T-cell (primary cell): ENCODE data around the gene ALDOA. TPM values are rescaled to one million over a fixed set of nuclear protein-coding genes. Genes with fewer than 3 reads are reported as not detected.
A peak's percentile ranks its signal among the peaks of the same experiment; 100 is the strongest.

Experiments used
- ATAC-seq, 4 experiments: fragments of 200-7000 bp in 3 of 4; fragments of 150-1000 bp in 1 of 4; cut with Tn5 transposase; replicated peaks in 1 of 4; 1 replicate in 3 of 4; 2 replicates in 1 of 4; pipeline ENCODE4 v1.10.0; 2021; ENCODE audit warnings: moderate library complexity in 3 of 4, mild to moderate bottlenecking in 2 of 4, moderate number of reproducible peaks in 1 of 4
- CTCF ChIA-PET, 2 donors: fragments of 300-600 bp; sonication (Branson Sonifier 250); formaldehyde crosslinking; loops; one replicate each; lab custom pipeline; 2022; ENCODE audit warnings: antibody characterized with exemption in 2 of 2; lab: Charles Lee
- POLR2A ChIA-PET, 2 donors: fragments of 300-600 bp; sonication (Branson Sonifier 250); formaldehyde crosslinking; loops; one replicate each; lab custom pipeline; 2022; ENCODE audit warnings: antibody characterized with exemption in 2 of 2; lab: Charles Lee
- DNase-seq, 35 experiments: peaks; one replicate each; pipeline versions ENCODE4 v3.0.0 to v3.0.0-alpha.2; 2013 to 2023
- H3K27ac ChIP-seq: one replicate; pipeline ENCODE4 v1.5.1; 2013; ENCODE audit warnings: low read length
- H3K27me3 ChIP-seq, 2 experiments: replicated peaks in 1 of 2; 1 replicate in 1 of 2; 2 replicates in 1 of 2; pipeline versions ENCODE4 v1.6.1 to v1.7.0; 2013; ENCODE audit warnings: low read length in 1 of 2, mixed read lengths in 1 of 2; ENCODE audit not compliant: control insufficient read depth in 2 of 2, insufficient read depth in 2 of 2; ENCODE audit errors: extremely low read depth in 1 of 2
- H3K36me3 ChIP-seq, 2 donors: 1 replicate in 1 of 2; 2 replicates in 1 of 2; pipeline versions ENCODE4 v1.6.1 to v1.7.0; 2013; ENCODE audit warnings: low read length in 1 of 2; ENCODE audit not compliant: control insufficient read depth in 2 of 2, insufficient read depth in 1 of 2; ENCODE audit errors: extremely low read depth in 1 of 2
- H3K4me1 ChIP-seq, 2 experiments: 1 replicate in 1 of 2; 2 replicates in 1 of 2; pipeline versions ENCODE4 v1.6.1 to v1.7.0; 2013; ENCODE audit warnings: low read length in 2 of 2, mixed read lengths in 1 of 2; ENCODE audit not compliant: insufficient read depth in 2 of 2, control insufficient read depth in 1 of 2; ENCODE audit errors: extremely low read depth in 1 of 2
- H3K4me3 ChIP-seq, 2 donors: 1 replicate in 1 of 2; 2 replicates in 1 of 2; pipeline versions ENCODE4 v1.5.1 to v1.7.0; 2013; ENCODE audit warnings: mild to moderate bottlenecking in 2 of 2, low read length in 1 of 2, moderate library complexity in 1 of 2; ENCODE audit not compliant: control insufficient read depth in 1 of 2; ENCODE audit errors: extremely low read depth in 1 of 2
- H3K9me3 ChIP-seq: 2 replicates; pipeline ENCODE4 v1.7.0; 2013
- H3K27ac Mint-ChIP-seq, 2 donors: one replicate each; pipeline ENCODE4 v1.8.0; 2020 to 2021; ENCODE audit warnings: mild to moderate bottlenecking in 2 of 2, mixed read lengths in 2 of 2
- H3K27me3 Mint-ChIP-seq, 2 donors: one replicate each; pipeline ENCODE4 v1.8.0; 2021 to 2022; ENCODE audit warnings: mixed read lengths in 2 of 2
- H3K36me3 Mint-ChIP-seq: one replicate; pipeline ENCODE4 v1.8.0; 2021; ENCODE audit warnings: mixed read lengths
- H3K4me1 Mint-ChIP-seq, 3 donors: one replicate each; pipeline ENCODE4 v1.8.0; 2020 to 2022; ENCODE audit warnings: mixed read lengths in 3 of 3, mild to moderate bottlenecking in 1 of 3
- H3K4me3 Mint-ChIP-seq, 3 donors: one replicate each; pipeline ENCODE4 v1.8.0; 2020 to 2022; ENCODE audit warnings: mild to moderate bottlenecking in 3 of 3, mixed read lengths in 3 of 3, moderate library complexity in 3 of 3
- H3K9me3 Mint-ChIP-seq, 3 donors: one replicate each; pipeline ENCODE4 v1.8.0; 2020 to 2022; ENCODE audit warnings: mixed read lengths in 3 of 3
- WGBS: methylation state at CpG from one replicate; pipeline ENCODE4 v1.1.5; 2013; ENCODE audit warnings: missing lambda C conversion rate; ENCODE audit not compliant: insufficient coverage; 5-methylcytosine and 5-hydroxymethylcytosine counted together
- total RNA-seq, 35 experiments: library from RNA in 6 of 35; stranded (reverse) in 6 of 35; fragments of 120-200 nt in 1 of 35; gene quantifications; one replicate each; pipeline versions ENCODE4 v1.2.1 to v1.2.4 and lab custom pipeline; 2013 to 2026

The ALDOA gene
- total RNA-seq, 5 donors from 2014 or later (not counting 1 experiment from before 2014, with no cell fraction given), result 367 to 715 (median 567) TPM

- no peaks in the 10 kb centered on the region for H3K27me3 ChIP-seq
- Mint-ChIP-seq H3K27me3 (no peaks in the 10 kb centered on the region), H3K4me1 (peaks cover 38 to 45% (median 43%) of the 10 kb centered on the region in 3 donors), H3K27ac (peak overlapping the region; percentile 74 to 87), H3K4me3 (peak overlapping the region; percentile 90 to 96 (median 93)), H3K36me3 (peaks cover 28% of the 10 kb centered on the region), H3K9me3 (no peaks in the 10 kb centered on the region)
- no peak for ATAC-seq
- ChIA-PET POLR2A (no interaction called here), CTCF (no interaction called here)
- H3K4me1 ChIP-seq, result peaks cover 13 to 52% of the 10 kb centered on the region in 2 experiments
- no peak overlapping the region for H3K27ac ChIP-seq
- no peaks in the 10 kb centered on the region for H3K9me3 ChIP-seq
- no peak overlapping the region for H3K4me3 ChIP-seq
- no peak for DNase-seq
- H3K36me3 ChIP-seq, result peaks cover 18 to 46% of the 10 kb centered on the region in 2 donors
- WGBS, result 96% methylated on average over 3 of the region's 6 CpGs
These were observed 12.1 kb downstream of the ALDOA start for GRCh38 chr16:30077656-30078055.

DNA sequence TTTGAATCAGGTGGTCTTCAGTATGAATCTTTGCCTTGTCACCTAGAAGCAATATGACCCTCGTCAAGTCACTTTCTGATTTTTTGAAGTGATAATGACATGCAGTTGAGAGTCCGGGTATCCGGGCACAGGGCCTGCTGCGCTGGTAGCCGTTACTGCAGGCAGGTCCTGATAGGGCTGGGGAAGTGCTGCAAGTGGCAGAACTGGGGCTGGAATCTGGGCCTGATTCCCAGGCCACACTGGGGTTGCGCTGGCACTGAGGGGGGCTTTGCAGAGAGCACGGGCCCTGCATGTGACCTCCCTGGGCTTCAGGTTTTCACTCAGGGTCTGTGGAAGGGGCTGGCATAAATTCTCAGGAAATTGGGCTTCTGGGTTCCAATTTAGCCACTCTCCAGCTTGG, 13.2 kb downstream of the ALDOA start:
- ChIA-PET CTCF (interaction anchor here (0.6 to 0.9 kb wide), 2 partner anchors 13 to 20 kb away, joined by 3 read pairs; partner anchors contain the start of gene TBX6 (in 1 of the 2)), POLR2A (interaction anchor here (0.5 to 0.6 kb wide), 2 partner anchors 156 to 347 kb away, joined by 4 to 5 read pairs; no protein-coding TSS in a partner anchor)
- Mint-ChIP-seq H3K36me3 (peaks cover 35% of the 10 kb centered on the region), H3K4me1 (peaks cover 38 to 49% (median 46%) of the 10 kb centered on the region in 3 donors), H3K4me3 (no peak overlapping the region), H3K9me3 (no peaks in the 10 kb centered on the region), H3K27me3 (no peaks in the 10 kb centered on the region), H3K27ac (no peak overlapping the region)
- 97% methylated on average over 7 of the region's 7 CpGs for WGBS
- no peak overlapping the region for H3K27ac ChIP-seq
- H3K4me1 ChIP-seq, result peaks cover 13 to 52% of the 10 kb centered on the region in 2 experiments
- no peak overlapping the region for H3K4me3 ChIP-seq
- H3K27me3 ChIP-seq, result no peaks in the 10 kb centered on the region
- DNase-seq, result no peak
- no peak for ATAC-seq
- H3K36me3 ChIP-seq, result peaks cover 29 to 57% of the 10 kb centered on the region in 2 donors
- no peaks in the 10 kb centered on the region for H3K9me3 ChIP-seq

GRCh38 chr16:30079480-30079879, 13.9 kb downstream of the ALDOA start:
- Histone ChIP-seq H3K36me3 (peaks cover 31 to 64% of the 10 kb centered on the region in 2 donors), H3K4me3 (no peak overlapping the region), H3K27ac (no peak overlapping the region), H3K4me1 (peaks cover 13 to 52% of the 10 kb centered on the region in 2 experiments), H3K27me3 (no peaks in the 10 kb centered on the region), H3K9me3 (no peaks in the 10 kb centered on the region)
- peaks cover 40% of the 10 kb centered on the region for H3K36me3 Mint-ChIP-seq
- no peaks in the 10 kb centered on the region for H3K27me3 Mint-ChIP-seq
- H3K27ac Mint-ChIP-seq, result peak overlapping the region in 1 of 2 donors; percentile 16
- ChIA-PET POLR2A (interaction anchor here in 1 of 2 donors (0.5 kb wide), 1 partner anchor 347 kb away, joined by 5 read pairs; no protein-coding TSS in a partner anchor), CTCF (interaction anchor here in 1 of 2 donors (0.9 kb wide), 1 partner anchor 13 kb away, joined by 3 read pairs; the partner anchor contains the start of gene TBX6)
- ATAC-seq, result no peak
- no peak for DNase-seq
- 93% methylated on average over 6 of the region's 7 CpGs for WGBS
- H3K9me3 Mint-ChIP-seq, result no peaks in the 10 kb centered on the region
- H3K4me3 Mint-ChIP-seq, result no peak overlapping the region
- peaks cover 38 to 52% (median 46%) of the 10 kb centered on the region in 3 donors for H3K4me1 Mint-ChIP-seq

DNA sequence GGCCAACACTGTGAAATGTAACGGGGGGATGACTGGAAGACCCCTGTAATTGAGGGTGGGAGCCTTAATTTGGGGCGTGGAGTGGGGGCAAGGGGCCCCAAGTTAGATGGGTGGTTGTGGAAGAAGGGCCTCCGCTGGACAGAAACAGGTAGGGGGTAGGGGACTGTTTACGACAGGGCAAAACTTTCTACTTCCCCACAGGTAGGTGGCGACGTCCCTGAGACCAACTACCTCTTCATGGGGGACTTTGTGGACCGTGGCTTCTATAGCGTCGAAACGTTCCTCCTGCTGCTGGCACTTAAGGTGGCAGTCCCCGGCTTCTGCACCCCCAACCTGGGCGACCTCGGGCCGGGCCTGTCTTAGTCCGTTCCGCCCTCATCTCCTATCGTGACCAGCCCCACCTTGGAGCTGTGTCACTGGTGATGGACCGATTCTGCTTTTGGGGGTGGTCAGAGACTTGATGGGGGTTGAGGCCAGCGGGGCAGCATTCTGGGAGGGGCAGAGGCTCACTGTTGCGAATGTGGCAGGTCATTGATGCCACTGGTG, 17.1 kb downstream of the ALDOA start:
- H3K9me3 ChIP-seq, result no peaks in the 10 kb centered on the region
- Mint-ChIP-seq H3K4me3 (no peak overlapping the region), H3K9me3 (no peaks in the 10 kb centered on the region), H3K27ac (no peak overlapping the region), H3K4me1 (peaks cover 18 to 25% (median 22%) of the 10 kb centered on the region in 3 donors), H3K27me3 (no peaks in the 10 kb centered on the region), H3K36me3 (peaks cover 36% of the 10 kb centered on the region)
- ATAC-seq (no peak), DNase-seq (no peak)
- no peak overlapping the region for H3K27ac ChIP-seq
- H3K36me3 ChIP-seq, result peaks cover 40 to 71% of the 10 kb centered on the region in 2 donors
- H3K4me1 ChIP-seq, result peaks cover 0 to 28% of the 10 kb centered on the region in 2 experiments
- WGBS, result 93% methylated on average over 13 of the region's 20 CpGs
- ChIA-PET CTCF (no interaction called here), POLR2A (interaction anchor here in 1 of 2 donors (0.6 to 0.7 kb wide), 2 partner anchors 21 to 431 kb away, joined by 3 to 13 read pairs; no protein-coding TSS in a partner anchor)
- H3K4me3 ChIP-seq, result no peak overlapping the region
- H3K27me3 ChIP-seq, result no peaks in the 10 kb centered on the region

- H3K27ac ChIP-seq, result no peak overlapping the region
- H3K36me3 Mint-ChIP-seq, result peaks cover 32% of the 10 kb centered on the region
- ChIA-PET POLR2A (interaction anchor here in 1 of 2 donors (0.6 kb wide), 1 partner anchor 22 kb away, joined by 13 read pairs; no protein-coding TSS in a partner anchor), CTCF (no interaction called here)
- no peaks in the 10 kb centered on the region for H3K9me3 ChIP-seq
- peaks cover 34 to 64% of the 10 kb centered on the region in 2 donors for H3K36me3 ChIP-seq
- ATAC-seq (no peak), DNase-seq (no peak)
- H3K4me1 ChIP-seq, result peaks cover 0 to 20% of the 10 kb centered on the region in 2 experiments
- WGBS, result 96% methylated on average over 16 of the region's 24 CpGs
- no peak overlapping the region for H3K27ac Mint-ChIP-seq
- H3K9me3 Mint-ChIP-seq, result no peaks in the 10 kb centered on the region
- H3K4me3 Mint-ChIP-seq, result no peak overlapping the region
- H3K27me3 Mint-ChIP-seq, result no peaks in the 10 kb centered on the region
- H3K4me3 ChIP-seq, result no peak overlapping the region
- H3K4me1 Mint-ChIP-seq, result peaks cover 11 to 20% (median 14%) of the 10 kb centered on the region in 3 donors
- H3K27me3 ChIP-seq, result no peaks in the 10 kb centered on the region
These were observed 17.9 kb downstream of the ALDOA start for GRCh38 chr16:30083216-30084055.
